ENCODE results near the gene TYW1B. TPM values are rescaled to one million over a fixed set of nuclear protein-coding genes. Genes with fewer than 3 reads are reported as not detected.
"Not testable (repeated sequence)": the region's sequence is repeated elsewhere in the genome, so short reads cannot be mapped to it uniquely, and the experiment has no call there.

TYW1B gene
- total RNA-seq, 2 donors from 2014 or later: 1.2 to 3.5 TPM

DNA sequence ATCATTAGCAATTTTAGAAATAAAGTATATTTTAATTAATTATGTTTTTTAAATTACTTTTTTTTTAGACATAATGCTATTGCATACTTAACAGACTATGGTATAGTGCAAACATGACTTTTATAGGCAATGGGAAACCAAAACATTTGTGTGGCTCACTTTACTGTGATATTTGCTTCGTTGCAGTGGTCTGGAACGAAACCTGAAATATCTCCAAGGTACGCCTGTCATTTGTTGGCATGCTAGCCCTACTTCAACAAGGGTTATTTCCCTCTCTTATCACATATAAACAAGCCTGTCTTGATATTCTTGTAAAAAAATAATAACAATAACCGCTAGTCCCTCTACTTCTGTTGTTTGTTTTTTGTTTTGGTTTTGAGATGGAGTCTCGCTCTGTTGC, 74.2 kb downstream of the TYW1B start:
- Histone ChIP-seq H3K4me3 (no peak overlapping the region), H3K27ac (no peak overlapping the region), H3K9me3 (peaks cover 0 to 7% of the 10 kb centered on the region in 2 donors), H3K4me1 (no peaks in the 10 kb centered on the region), H3K36me3 (no peaks in the 10 kb centered on the region), H3K27me3 (no peaks in the 10 kb centered on the region)
- DNase-seq (ENCODE audit: low spot score): no peak
- TF ChIP-seq CTCF (IDR thresholded peaks at IDR 0.05): no peak

- not testable (repeated sequence) for H3K9me3 ChIP-seq; H3K36me3 ChIP-seq; H3K4me3 ChIP-seq; H3K27ac ChIP-seq; H3K4me1 ChIP-seq; H3K27me3 ChIP-seq; DNase-seq (ENCODE audit: low spot score)
Measured at GRCh38 chr7:72753229-72753628, 74.8 kb downstream of the TYW1B start.

- H3K27ac ChIP-seq: no peak overlapping the region
- no peaks in the 10 kb centered on the region for H3K9me3 ChIP-seq
- H3K36me3 ChIP-seq: no peaks in the 10 kb centered on the region
- no peak for TF ChIP-seq CTCF (IDR thresholded peaks at IDR 0.05)
- H3K4me1 ChIP-seq: no peaks in the 10 kb centered on the region
- no peak for DNase-seq (ENCODE audit: low spot score)
- no peaks in the 10 kb centered on the region for H3K27me3 ChIP-seq
- no peak overlapping the region for H3K4me3 ChIP-seq
Measured at GRCh38 chr7:72751978-72752377, 76.0 kb downstream of the TYW1B start.

DNA sequence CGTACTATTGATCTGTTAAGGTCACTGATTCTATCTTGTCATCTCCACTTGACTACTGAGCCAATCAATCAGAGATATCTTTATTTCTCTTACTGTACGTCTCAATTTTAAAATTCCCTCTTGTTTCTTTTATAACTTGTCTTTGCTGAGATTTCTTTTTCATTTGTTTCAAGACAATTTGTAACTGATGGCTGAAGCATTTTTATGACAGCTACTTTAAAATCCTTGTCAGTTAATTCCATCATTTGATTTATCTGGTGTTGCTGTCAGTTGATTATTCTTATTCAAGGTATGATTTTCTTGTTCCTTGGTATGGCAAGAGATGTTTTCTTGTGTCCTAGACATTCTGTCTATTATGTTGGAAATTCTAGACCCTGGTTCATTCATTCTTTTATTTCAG, 76.6 kb downstream of the TYW1B start:
- DNase-seq (ENCODE audit: low spot score): no peak
- H3K9me3 ChIP-seq: no peaks in the 10 kb centered on the region
- H3K27me3 ChIP-seq: no peaks in the 10 kb centered on the region
- no peaks in the 10 kb centered on the region for H3K4me1 ChIP-seq
- no peak overlapping the region for H3K27ac ChIP-seq
- no peaks in the 10 kb centered on the region for H3K36me3 ChIP-seq
- no peak for TF ChIP-seq CTCF (IDR thresholded peaks at IDR 0.05)
- H3K4me3 ChIP-seq: no peak overlapping the region

DNA sequence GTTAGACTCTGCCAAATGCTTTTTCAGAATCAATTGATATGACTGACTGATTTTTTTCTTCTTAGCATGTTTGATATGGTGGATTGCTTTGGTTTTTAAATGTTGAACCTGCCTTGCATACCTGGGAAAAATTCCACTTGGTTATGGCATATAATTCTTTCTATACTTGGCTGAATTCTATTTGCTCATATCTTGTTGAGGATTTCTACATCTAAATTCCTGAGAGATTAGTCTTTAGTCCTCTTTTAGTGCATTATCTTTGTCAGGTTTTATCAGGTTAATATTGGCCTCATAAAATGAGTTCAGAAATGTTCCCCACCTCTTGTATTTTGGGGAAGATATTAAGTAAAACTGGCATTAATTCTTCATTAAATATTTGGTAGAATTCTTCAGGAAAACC, 79.4 kb downstream of the TYW1B start:
- H3K4me1 ChIP-seq; H3K36me3 ChIP-seq; H3K9me3 ChIP-seq; H3K4me3 ChIP-seq; H3K27me3 ChIP-seq; DNase-seq (ENCODE audit: low spot score); H3K27ac ChIP-seq: not testable (repeated sequence)

- not testable (repeated sequence) for H3K36me3 ChIP-seq; H3K27ac ChIP-seq; H3K27me3 ChIP-seq; H3K4me3 ChIP-seq; DNase-seq (ENCODE audit: low spot score); H3K9me3 ChIP-seq; H3K4me1 ChIP-seq
Measured at GRCh38 chr7:72744244-72744926, 83.6 kb downstream of the TYW1B start.

DNA sequence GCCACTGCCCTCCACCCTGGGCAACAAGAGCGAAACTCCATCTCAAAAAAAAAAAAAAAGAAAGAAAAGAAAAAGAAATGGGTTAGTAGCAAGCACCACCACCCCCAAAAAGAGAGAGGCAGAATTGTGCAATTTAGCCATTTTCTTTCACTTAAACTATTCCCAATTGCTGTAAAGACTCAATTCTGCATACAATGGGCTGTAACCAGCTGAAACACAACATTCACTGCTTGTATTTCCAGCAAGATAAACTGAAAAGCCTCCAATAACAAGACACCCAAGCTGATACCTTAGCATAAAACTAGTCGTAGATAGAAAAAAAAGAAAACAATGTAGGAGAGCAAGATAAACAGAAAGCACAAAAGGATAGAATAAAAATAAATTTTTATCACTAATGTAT, 84.2 kb downstream of the TYW1B start:
- H3K9me3 ChIP-seq; H3K36me3 ChIP-seq; DNase-seq (ENCODE audit: low spot score); H3K27me3 ChIP-seq; H3K4me3 ChIP-seq; H3K4me1 ChIP-seq; H3K27ac ChIP-seq: not testable (repeated sequence)

DNA sequence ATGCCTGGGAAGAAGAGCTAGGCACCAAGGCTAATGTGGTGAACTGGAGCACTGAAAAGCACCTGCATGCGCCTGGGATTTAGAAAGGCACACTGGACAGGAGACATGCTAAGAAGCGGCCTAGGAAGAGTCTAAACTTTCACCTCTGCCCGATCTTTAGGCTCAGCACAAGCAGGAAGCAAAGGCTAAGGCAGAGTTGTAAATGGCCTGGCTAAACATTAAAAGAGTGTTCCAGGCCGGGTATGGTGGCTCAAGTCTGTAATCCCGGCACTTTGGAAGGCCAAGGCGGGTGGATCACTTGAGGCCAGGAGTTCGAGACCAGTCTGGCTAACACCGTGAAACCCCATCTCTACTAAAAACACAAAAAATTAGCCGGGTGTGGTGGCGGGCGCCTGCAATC, 88.3 kb downstream of the TYW1B start:
- H3K27me3 ChIP-seq; DNase-seq (ENCODE audit: low spot score); H3K4me3 ChIP-seq; H3K4me1 ChIP-seq; H3K27ac ChIP-seq; H3K36me3 ChIP-seq: not testable (repeated sequence)
- peaks cover 0 to 15% of the 10 kb centered on the region in 2 donors for H3K9me3 ChIP-seq

GRCh38 chr7:72735855-72736254, 92.1 kb downstream of the TYW1B start:
- H3K4me1 ChIP-seq; H3K27me3 ChIP-seq; H3K36me3 ChIP-seq; H3K27ac ChIP-seq; DNase-seq (ENCODE audit: low spot score); H3K4me3 ChIP-seq: not testable (repeated sequence)
- H3K9me3 ChIP-seq: peaks cover 0 to 15% of the 10 kb centered on the region in 2 donors

DNA sequence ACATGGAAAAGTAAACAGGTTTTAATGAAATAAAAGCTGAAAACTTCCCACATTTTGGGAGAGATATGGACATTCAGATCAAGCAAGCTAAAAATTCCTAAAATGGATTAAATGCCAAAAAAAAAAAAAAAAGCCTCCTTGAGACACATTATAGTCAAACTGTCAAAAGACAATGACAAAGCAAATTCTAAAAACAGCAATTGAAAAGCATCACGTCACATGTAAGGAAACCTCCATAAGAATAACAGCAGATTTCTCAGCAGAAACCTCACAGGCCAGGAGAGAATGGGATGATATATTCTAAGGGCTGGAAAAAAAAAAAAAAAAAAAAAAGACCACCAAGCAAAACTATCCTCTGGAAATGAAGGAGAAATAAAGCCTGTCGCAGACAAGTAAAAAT, 97.2 kb downstream of the TYW1B start:
- H3K36me3 ChIP-seq; H3K4me1 ChIP-seq; H3K4me3 ChIP-seq; H3K27me3 ChIP-seq; H3K9me3 ChIP-seq; H3K27ac ChIP-seq; DNase-seq (ENCODE audit: low spot score): not testable (repeated sequence)

DNA sequence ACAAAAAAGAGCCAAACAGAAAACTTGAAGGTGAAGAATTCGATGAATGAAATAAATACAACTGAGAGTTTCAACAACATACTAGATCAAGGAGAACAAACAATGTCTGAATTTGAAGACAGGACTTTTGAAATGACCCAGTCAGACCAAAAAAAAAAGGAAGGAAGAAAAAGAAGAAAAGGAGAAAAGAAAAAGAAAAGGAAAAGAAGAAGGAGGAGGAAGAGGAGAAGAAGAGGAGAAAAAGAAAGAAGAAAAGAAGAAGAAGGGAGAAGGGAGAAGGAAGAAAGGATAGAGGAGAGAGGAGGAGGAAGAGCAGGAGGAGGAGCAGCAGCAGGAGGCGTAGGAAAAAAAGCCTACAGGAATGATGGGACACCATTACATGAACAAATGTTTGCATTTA, 97.6 kb downstream of the TYW1B start:
- not testable (repeated sequence) for H3K4me1 ChIP-seq; H3K4me3 ChIP-seq; H3K27me3 ChIP-seq; H3K36me3 ChIP-seq; H3K9me3 ChIP-seq; DNase-seq (ENCODE audit: low spot score); H3K27ac ChIP-seq

GRCh38 chr7:72729130-72729529, 98.9 kb downstream of the TYW1B start:
- H3K9me3 ChIP-seq, H3K4me3 ChIP-seq, H3K36me3 ChIP-seq: not testable (repeated sequence)

More at GRCh38 chr7:72729130-72729529, 98.9 kb downstream of the TYW1B start:
- H3K27ac ChIP-seq; H3K27me3 ChIP-seq; H3K4me1 ChIP-seq; DNase-seq (ENCODE audit: low spot score): not testable (repeated sequence)
